HG02938 (cell line): Measurements from ENCODE around the gene RPTOR.
"Not testable (repeated sequence)": the region's sequence is repeated elsewhere in the genome, so short reads cannot be mapped to it uniquely, and the experiment has no call there.

Experiments used
- ATAC-seq: cut with Tn5 transposase; IDR thresholded peaks from one replicate; pipeline ENCODE4 v1.9.1; 2021; ENCODE audit warnings: mild to moderate bottlenecking, moderate library complexity; ENCODE audit not compliant: unreplicated experiment

Gene RPTOR

DNA sequence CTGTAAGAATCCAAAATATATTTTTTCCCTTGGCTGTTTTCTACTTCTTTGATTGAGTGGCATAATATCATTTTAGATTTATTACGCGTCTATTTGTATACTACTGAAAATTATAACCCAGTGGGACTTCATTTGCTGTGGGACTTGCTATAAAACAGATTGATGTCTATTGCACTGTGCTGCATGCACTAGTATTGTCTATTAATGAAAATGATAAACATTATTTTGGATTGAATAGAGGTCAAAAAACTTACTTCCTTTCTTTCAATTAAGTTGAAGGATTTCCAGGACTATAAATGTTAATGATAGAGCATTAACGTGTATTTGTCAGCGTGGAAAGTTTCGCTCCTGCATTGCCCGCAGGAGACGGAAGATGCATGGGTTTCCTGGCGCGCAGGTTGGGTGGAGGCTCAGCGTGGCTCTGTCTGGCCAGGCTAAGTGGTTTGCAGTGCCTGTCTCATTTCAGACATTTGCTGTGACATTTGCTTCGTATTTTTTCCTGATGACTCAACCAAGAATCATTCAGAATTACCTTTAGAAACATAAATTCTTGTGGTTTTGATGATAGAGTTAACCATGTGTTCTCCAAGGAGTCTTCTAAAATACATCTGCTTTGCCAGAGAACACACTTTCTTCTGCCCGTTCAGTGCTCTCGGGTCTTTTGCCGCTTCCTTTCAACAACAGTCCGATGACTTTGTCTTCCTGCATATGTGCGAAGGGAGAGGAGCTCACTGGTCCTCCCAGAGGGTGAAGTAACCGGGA lies 216.7 kb downstream of the RPTOR start:
- ATAC-seq: no peak

- no peak for ATAC-seq
Measured at GRCh38 chr17:80762076-80762475, 217.4 kb downstream of the RPTOR start.

DNA sequence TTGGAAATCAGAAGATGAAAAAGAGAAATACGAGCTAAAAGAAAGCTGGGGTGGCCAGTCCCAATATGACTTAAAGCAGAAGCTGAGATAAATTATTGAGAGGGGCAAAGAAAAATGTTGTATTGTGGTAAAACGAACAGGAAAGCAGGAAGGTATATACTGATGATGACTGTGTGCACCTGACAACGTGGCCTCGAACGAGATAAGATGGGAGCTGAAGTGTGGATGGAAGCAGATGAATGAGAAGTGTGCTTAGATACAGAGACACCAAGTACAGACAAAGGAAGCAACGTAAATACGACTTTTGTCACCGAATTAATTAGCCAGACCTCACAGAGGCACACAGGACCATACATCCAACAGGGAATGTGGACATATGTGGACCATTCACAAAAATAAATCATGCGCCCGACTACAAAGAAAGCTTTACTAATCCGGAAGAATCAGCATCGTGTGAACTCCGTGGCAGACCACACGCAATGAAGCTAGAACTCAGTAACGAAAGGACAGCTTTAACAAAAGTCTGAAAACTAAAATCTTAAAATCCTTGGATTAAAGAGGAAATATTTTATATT lies 218.7 kb downstream of the RPTOR start:
- ATAC-seq: no peak

DNA sequence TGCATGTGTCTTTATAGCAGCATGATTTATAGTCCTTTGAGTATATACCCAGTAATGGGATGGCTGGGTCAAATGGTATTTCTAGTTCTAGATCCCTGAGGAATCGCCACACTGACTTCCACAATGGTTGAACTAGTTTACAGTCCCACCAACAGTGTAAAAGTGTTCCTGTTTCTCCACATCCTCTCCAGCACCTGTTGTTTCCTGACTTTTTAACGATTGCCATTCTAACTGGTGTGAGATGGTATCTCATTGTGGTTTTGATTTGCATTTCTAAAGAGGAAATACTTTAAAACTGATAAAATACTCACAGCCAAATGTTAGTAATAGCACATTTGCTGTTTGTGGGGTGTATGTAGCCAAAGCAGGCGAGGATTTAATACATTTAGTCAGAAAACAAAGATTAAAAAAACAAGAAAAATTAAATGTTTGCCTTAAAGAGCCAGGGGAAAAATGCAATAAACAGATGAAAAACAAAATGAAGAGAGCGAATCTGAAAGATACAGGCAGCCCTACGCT lies 220.0 kb downstream of the RPTOR start:
- not testable (repeated sequence) for ATAC-seq

GRCh38 chr17:80765241-80765961 lies 220.8 kb downstream of the RPTOR start:
- ATAC-seq: no peak

DNA sequence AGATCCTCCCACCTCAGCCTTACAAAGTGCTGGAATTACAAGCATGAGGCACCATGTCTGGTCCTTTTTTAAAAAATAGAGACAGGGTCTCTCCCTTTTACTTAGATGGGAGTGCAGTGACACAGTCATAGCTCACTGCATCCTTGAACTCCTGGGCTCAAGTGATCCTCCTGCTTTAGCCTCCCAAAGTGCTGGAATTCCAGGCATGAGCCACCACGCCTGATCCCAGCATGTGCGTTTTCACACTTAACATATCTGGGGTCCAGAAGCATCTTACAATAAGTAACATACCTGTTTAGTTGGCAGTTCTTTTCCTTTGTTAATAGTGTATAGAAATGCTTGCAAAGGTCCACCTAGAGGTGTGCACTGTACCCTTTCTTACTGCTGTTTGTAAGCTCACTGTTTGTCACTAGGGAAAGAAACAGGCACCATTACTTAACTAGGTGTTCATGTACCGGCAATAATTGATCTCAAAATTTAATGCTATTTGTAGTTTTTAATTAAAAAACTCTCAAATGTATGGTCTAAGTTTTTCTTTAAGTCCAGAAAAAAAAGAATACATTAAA lies 221.7 kb downstream of the RPTOR start:
- ATAC-seq: no peak

GRCh38 chr17:80768389-80768788 lies 223.8 kb downstream of the RPTOR start:
- no peak for ATAC-seq

- ATAC-seq: no peak
Measured at GRCh38 chr17:80768936-80769335, 224.3 kb downstream of the RPTOR start.

DNA sequence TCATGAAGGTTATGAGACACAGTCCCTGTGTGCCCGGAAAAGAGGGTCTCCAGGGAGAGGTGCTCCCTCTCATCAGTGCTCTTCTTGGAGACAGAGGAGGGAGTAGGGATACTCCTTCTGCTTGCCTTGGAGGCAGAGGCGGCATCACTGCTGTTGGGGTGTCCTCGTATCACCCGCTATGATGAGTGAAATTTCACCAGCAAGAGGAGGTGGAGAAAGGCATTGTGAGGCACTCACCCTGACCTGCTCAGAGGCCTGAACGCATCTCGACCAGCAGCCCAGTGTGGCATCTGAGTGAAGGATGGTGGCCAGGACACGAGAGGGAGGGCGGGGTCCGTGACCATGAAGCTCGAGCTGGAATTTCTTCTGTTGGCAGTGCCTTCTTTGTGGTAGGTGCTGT lies 224.9 kb downstream of the RPTOR start:
- no peak for ATAC-seq

DNA sequence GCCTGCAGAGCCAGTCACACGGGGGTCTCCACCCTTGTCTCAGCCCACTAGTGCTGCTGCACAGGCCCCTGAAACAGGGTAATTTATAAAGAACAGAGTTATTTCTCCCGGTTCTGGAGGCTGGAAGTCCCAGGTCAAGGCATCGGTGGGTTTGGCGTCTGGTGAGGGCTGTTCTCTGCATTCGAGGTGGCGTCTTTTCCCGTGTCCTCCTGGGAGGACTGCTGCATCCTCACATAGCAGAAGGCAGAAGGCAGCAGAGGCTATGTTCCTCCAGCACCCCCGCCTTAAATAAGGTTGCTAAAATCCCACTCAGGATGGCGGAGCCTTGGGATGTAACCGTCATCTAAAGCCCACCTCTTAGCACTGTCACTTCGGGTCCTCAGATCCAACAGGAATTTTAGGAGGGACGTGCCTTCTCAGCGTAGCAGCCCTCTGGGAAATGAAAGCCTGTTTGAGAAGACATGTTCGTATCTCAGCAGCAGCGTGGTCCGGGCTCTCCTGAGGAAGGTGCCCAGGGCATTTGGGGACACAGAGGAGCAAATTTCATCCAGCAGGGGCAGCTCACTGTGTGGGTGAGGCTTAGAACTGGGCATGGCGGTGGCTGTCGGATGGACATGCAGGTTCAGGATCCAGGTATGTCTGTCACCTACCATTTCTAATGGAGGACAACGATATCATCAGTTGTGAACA lies 225.4 kb downstream of the RPTOR start:
- ATAC-seq: no peak

DNA sequence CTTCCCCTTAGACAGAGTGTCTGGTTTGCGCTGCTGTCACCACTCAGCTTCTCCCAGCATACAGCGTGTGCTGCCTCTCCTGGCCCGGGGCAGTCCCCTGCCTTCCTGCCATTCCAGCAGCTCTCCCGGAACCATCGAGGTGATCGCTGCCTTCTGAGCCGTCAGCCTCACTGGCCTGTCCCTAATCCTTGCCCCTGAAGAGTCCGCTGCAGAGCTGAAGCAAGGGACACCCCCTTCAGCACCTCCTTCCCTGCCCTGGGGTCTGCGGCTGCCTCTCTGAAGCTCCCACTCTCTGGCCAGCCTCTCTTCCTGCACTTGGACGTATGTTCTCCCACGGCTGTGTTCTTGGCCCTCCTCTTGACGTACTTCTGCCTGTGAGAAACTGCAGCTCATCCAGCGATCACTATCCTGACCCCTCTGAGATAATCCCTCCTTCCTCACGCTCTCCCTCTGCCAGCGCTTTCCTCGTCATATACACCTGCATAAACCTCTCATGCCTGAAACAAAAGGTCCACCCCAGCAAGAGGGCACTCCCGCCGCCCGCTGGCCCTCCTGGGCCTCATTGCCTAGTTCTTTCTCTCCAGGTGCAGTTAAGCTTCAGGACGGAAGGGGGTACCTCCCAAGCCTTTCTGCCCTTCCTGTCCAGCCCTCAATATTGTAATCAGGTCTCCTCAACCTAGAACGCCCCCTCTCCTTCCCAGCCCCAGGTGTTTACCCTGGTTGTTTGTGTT lies 226.4 kb downstream of the RPTOR start:
- no peak for ATAC-seq

DNA sequence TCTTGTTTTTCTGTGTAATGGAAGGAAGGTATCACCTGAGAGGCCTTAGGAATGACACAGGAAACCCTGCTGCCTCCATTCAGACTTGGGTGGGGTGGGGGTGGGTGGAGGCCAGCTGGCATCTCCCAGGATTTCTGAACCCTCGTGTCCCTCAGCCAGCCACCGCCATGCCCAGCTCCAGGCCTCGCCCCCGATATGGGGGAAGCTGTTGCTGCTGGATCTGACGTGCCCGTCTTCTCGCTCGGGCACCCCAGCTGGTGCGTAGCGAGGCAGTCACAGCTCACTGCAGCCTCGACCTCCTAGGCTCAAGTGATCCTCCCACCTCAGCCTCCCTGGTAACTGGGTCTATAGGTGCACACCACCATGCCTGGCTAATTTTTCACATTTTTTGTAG lies 227.0 kb downstream of the RPTOR start:
- no peak for ATAC-seq

DNA sequence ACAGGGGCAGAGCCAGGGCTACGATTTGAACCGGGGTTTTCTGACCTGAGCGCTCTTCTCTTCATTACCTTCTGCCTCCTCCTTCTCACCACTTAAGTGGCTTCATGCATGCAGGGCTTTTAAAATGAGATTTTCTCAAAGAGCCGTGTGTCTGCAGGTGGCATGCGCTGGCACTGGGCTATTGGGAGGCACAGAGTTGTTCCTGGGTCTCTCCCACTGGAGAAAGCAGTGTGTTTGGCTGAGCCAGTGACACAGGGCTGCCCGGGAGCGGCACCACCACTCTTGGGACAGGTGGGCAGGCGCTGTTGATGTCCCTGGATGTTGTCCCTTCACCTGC lies 228.2 kb downstream of the RPTOR start:
- ATAC-seq: no peak

DNA sequence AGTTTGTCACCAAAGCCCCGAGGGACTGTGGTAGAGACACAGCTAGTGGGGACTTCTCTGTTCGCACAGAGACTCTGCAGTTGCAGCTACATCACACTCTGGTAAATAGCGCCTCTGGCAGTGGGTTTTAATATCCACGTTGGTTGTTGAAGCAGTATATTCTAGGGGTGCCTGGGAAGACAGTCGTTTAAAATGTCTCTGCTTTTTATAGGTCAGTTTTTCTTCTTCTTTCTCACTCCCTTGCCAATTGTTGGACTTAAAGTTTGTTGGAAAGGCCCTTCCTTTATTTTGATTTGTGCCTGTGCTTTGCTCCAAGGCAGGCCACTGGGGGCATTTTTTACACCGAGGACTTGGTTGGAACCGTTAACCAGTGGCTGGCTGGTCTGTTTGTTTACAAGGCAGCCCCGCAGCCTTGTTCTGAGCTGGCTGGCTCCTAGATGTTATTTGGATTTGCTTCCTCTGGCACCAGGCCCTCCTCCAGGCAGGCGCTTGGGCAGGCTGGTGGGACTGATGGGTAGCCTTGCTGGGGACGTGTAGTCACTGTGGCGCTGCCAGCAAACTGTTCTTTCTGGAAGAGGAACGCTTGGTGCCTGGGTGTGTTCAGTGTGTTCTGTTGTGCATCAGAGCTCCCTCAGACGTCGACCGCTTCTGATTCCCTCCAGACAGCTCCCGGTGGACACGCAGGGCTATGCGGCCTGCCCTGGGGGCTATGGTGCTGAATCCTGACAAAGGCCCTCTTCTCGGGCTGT lies 228.8 kb downstream of the RPTOR start:
- ATAC-seq: no peak

DNA sequence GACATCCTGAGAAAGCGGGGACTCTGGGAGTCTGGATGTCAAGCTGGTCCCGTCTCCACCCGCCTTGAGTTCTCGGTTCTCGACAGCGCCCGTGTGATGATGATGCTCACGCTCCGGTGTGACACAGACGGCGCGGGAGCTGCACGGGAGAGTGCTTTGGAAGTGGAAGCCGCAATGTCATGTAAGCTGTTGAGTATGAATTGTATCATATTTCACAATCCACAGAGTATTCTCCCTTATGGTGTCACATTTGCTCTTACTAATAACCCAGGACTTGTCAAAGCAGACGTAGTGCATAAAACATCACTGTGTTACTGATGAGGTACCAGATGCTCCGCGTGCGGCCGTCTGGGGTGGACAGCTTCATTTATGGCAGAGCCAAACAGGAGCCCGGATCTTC lies 229.5 kb downstream of the RPTOR start:
- ATAC-seq: no peak

- ATAC-seq: no peak
Measured at GRCh38 chr17:80774643-80775281, 230.1 kb downstream of the RPTOR start.

GRCh38 chr17:80775863-80776262 lies 231.2 kb downstream of the RPTOR start:
- no peak for ATAC-seq

DNA sequence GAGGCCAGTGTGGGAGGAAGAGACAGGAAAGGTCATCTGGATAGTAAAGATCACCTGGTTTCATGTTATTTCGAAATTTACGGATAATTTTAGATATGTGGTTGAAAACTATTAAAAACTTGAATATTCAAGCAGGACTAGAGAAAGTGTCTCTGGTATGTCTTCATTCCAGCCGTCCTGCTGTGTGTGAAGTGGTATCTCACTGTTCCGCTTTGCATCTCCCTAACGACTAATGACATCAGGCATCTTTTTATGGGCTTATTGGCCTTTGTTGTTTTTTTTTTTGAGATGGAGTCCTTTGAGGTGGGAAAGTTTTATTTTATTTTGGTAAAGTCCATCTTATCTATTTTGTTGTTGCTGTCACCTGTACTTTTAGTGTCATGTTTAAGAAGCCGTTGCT lies 232.6 kb downstream of the RPTOR start:
- no peak for ATAC-seq

- no peak for ATAC-seq
Measured at GRCh38 chr17:80778716-80779115, 234.1 kb downstream of the RPTOR start.
